ENCODE results near the gene PCED1B. TPM values are rescaled to one million over a fixed set of nuclear protein-coding genes. Genes with fewer than 3 reads are reported as not detected.

PCED1B gene
- total RNA-seq, 3 donors from 2014 or later = 1.6 to 6.2 (median 5.1) TPM

DNA sequence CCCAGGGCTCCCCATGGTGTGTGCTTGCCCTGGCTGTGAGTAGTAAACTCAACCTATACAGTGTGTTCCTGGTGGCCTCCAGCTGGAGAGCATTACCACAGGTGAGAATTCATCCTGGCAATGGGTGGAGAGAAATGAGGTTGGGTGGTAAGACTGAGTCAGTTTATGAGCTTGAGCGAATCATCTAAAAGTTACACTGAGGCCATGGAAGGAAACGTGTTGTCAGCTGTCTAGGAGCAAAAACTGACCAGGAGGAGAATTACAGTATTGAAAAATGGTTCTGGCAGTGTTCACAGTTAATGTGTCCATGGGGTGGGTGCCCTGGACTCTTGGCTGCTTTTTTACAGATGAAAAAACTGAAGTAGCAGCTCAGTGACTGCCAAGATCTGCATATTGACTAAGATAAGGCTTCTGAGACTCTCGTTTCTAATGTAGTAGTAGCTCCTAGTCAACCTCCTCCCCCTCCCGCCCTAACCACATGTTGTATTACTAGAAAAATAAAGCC lies 202.3 kb downstream of the PCED1B start:
- Histone ChIP-seq H3K4me3 (no peak overlapping the region), H3K36me3 (no peaks in the 10 kb centered on the region), H3K4me1 (no peaks in the 10 kb centered on the region), H3K27ac (no peak overlapping the region), H3K9me3 (no peaks in the 10 kb centered on the region), H3K27me3 (no peaks in the 10 kb centered on the region)
- no peak for DNase-seq (ENCODE audit: low spot score in 2 of 2)
- intact Hi-C loops (cut with DNase I; ENCODE audit: low total_unique reads) = no loop called here
- TF ChIP-seq POLR2AphosphoS5 (IDR thresholded peaks at IDR 0.05) (no peak), POLR2A (IDR thresholded peaks at IDR 0.05) (no peak)
- TF ChIP-seq, protein P1, sequence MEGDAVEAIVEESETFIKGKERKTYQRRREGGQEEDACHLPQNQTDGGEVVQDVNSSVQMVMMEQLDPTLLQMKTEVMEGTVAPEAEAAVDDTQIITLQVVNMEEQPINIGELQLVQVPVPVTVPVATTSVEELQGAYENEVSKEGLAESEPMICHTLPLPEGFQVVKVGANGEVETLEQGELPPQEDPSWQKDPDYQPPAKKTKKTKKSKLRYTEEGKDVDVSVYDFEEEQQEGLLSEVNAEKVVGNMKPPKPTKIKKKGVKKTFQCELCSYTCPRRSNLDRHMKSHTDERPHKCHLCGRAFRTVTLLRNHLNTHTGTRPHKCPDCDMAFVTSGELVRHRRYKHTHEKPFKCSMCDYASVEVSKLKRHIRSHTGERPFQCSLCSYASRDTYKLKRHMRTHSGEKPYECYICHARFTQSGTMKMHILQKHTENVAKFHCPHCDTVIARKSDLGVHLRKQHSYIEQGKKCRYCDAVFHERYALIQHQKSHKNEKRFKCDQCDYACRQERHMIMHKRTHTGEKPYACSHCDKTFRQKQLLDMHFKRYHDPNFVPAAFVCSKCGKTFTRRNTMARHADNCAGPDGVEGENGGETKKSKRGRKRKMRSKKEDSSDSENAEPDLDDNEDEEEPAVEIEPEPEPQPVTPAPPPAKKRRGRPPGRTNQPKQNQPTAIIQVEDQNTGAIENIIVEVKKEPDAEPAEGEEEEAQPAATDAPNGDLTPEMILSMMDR (IDR thresholded peaks at IDR 0.05) = no peak

DNA sequence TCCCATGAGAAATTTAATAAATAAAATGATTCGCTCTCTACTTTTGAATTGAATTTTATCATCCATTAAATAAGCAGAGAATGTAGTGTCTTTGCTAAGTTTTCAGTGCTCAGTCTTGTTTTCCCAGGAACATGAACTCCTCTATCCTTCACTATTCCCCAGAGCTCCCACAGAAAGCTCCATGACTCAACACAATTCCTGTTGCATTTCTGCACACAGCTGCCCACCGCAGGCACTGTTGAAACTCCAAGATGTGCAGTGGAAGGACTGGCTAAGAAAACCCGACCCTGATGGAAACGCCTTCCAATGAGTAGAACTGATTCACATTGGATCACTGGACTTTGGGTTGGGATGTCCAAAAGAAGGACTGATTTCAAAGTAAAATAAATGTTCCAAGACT lies 202.8 kb downstream of the PCED1B start:
- TF ChIP-seq POLR2A (IDR thresholded peaks at IDR 0.05) = no peak
- no peak for TF ChIP-seq POLR2AphosphoS5 (IDR thresholded peaks at IDR 0.05)
- TF ChIP-seq, protein P1 (IDR thresholded peaks at IDR 0.05) = no peak
- no peak for DNase-seq (ENCODE audit: low spot score in 2 of 2)
- Histone ChIP-seq H3K27ac (no peak overlapping the region), H3K4me3 (no peak overlapping the region), H3K9me3 (no peaks in the 10 kb centered on the region), H3K27me3 (no peaks in the 10 kb centered on the region), H3K4me1 (no peaks in the 10 kb centered on the region), H3K36me3 (no peaks in the 10 kb centered on the region)
- intact Hi-C loops (cut with DNase I; ENCODE audit: low total_unique reads) = no loop called here

Other genes with a start within 250 kb of the PCED1B start
- gene AMIGO2, start 338 bp downstream of the PCED1B start, total RNA-seq = 10 to 100 TPM in 2 of 3 donors, 1 to 10 TPM in 1; 6.7 to 57.7 (median 28.2) TPM